ENCODE results near the gene ALPK3. TPM values are rescaled to one million over a fixed set of nuclear protein-coding genes. Genes with fewer than 3 reads are reported as not detected.

ALPK3 gene
- total RNA-seq, 2 donors from 2014 or later = 57.8 to 94.1 TPM

- DNase-seq = no peak
- WGBS, 2 experiments (ENCODE audit: insufficient coverage in 1 of 2, insufficient read length in 1 of 2) = 87 to 97% methylated on average over 2 to 3 of the region's 3 CpGs
- Histone ChIP-seq H3K27ac (ENCODE audit: low read depth, low read length) (no peak overlapping the region), H3K36me3 (ENCODE audit: control insufficient read depth, insufficient read depth, low read length) (peaks cover 96% of the 10 kb centered on the region), H3K9ac (ENCODE audit: extremely low read depth, low read length, poor library complexity, severe bottlenecking) (no peak overlapping the region), H3K9me3 (ENCODE audit: control insufficient read depth, low read length) (no peaks in the 10 kb centered on the region), H3K4me1 (ENCODE audit: control insufficient read depth, insufficient read depth, low read length) (no peaks in the 10 kb centered on the region), H3K27me3 (ENCODE audit: control insufficient read depth, insufficient read depth, low read length, poor library complexity, severe bottlenecking) (no peaks in the 10 kb centered on the region), H3K4me3 (ENCODE audit: low read length) (no peak overlapping the region)
- Mint-ChIP-seq H3K4me3 (no peak overlapping the region), H3K27me3 (ENCODE audit: insufficient read depth) (no peaks in the 10 kb centered on the region), H3K27ac (no peak overlapping the region), H3K4me1 (no peaks in the 10 kb centered on the region), H3K9me3 (no peaks in the 10 kb centered on the region), H3K36me3 (ENCODE audit: low read depth) (peaks cover 67% of the 10 kb centered on the region)
- TF ChIP-seq CTCF (conservative IDR thresholded peaks at IDR 0.05) = no peak
Measured at GRCh38 chr15:84861781-84862180, 44.6 kb downstream of the ALPK3 start.

DNA sequence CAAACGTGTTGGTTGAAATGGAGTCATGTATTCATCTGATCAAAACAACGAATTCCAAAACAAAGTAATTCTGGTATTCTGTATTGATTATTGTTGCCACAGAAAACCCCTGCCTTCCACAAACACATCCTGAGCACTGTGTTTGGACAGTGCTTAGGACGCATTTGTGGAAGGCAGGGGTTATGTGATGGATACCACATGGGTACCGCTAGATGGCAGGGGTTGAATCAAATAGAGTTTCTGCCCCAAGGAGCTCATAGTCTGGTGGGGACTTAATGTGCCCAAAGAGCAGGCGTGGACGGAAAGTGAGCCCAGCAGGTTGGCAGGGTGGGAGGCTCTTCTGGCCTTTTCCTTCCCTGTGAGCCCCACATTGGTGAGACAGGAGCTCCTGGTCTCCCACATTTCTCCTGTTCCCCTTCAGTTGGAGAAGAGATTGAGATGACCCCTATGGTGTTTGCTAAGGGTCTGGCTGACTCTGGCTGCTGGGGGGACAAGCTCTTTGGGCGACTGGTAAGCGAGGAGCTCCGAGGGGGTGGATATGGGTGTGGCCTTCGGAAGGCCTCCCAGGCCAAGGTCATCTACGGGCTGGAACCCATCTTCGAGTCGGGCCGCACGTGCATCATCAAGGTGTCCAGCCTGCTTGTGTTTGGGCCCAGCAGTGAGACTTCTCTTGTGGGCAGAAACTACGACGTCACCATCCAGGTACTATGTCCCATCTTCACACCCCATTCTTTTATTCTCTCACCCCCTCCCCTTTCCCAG lies 45.2 kb downstream of the ALPK3 start:
- no peak overlapping the region for H3K4me3 ChIP-seq (ENCODE audit: low read length)
- H3K4me1 ChIP-seq (ENCODE audit: control insufficient read depth, insufficient read depth, low read length) = no peaks in the 10 kb centered on the region
- H3K9me3 ChIP-seq (ENCODE audit: control insufficient read depth, low read length) = no peaks in the 10 kb centered on the region
- H3K4me3 Mint-ChIP-seq = no peak overlapping the region
- H3K4me1 Mint-ChIP-seq = no peaks in the 10 kb centered on the region
- no peak for TF ChIP-seq CTCF (conservative IDR thresholded peaks at IDR 0.05)
- H3K9me3 Mint-ChIP-seq = no peaks in the 10 kb centered on the region
- H3K27me3 Mint-ChIP-seq (ENCODE audit: insufficient read depth) = no peaks in the 10 kb centered on the region
- H3K27ac Mint-ChIP-seq = no peak overlapping the region
- 96 to 98% methylated on average over 15 to 17 of the region's 17 CpGs for WGBS, 2 experiments (ENCODE audit: insufficient coverage in 1 of 2, insufficient read length in 1 of 2)
- H3K36me3 Mint-ChIP-seq (ENCODE audit: low read depth) = peaks cover 69% of the 10 kb centered on the region
- no peaks in the 10 kb centered on the region for H3K27me3 ChIP-seq (ENCODE audit: control insufficient read depth, insufficient read depth, low read length, poor library complexity, severe bottlenecking)
- peaks cover 96% of the 10 kb centered on the region for H3K36me3 ChIP-seq (ENCODE audit: control insufficient read depth, insufficient read depth, low read length)
- DNase-seq = no peak
- no peak overlapping the region for H3K9ac ChIP-seq (ENCODE audit: extremely low read depth, low read length, poor library complexity, severe bottlenecking)
- no peak overlapping the region for H3K27ac ChIP-seq (ENCODE audit: low read depth, low read length)

DNA sequence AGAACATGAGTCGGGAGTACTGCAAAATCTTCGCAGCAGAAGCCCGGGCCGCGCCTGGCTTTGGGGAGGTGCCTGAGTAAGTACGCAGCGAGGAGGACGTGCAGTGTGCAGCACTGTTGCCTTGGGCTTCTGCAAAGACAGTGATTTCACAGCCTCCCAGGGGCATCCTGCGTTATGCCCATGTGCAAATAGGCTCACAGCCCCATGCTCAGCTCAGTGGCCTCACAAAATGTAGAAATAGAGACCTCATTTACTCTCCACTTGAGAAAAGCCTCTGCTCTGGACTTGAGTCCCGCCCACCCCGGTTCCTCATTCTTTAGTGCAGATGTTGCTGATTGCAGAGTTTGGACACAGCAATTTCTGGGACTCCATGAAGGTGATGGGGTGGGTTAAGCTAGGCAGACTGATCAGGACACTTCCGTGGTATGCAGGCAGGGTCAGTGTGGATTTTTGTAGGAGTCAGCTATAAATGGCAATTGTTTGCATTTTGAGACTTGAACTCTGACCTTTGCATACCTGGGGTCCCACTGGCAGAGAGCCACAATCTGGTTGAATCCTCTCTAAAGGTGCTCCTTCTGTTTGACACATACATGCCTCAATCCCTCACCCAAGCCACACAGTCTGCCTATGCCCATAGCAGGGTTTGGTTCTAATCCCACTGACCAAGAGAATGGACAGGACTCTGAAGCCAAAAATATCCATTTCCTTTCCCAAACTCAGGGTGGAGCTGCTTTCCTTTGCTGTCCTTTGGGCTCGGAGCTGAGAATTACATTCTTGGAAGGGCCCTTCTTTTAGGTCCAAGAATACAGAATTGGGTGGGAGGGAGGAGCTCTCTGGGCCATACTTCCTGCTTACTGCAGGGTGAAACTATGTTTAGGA lies 46.6 kb downstream of the ALPK3 start:
- no peaks in the 10 kb centered on the region for H3K27me3 Mint-ChIP-seq (ENCODE audit: insufficient read depth)
- H3K27ac Mint-ChIP-seq = no peak overlapping the region
- no peaks in the 10 kb centered on the region for H3K27me3 ChIP-seq (ENCODE audit: control insufficient read depth, insufficient read depth, low read length, poor library complexity, severe bottlenecking)
- peaks cover 68% of the 10 kb centered on the region for H3K36me3 Mint-ChIP-seq (ENCODE audit: low read depth)
- no peak overlapping the region for H3K27ac ChIP-seq (ENCODE audit: low read depth, low read length)
- 80 to 88% methylated on average over 7 to 13 of the region's 13 CpGs for WGBS, 2 experiments (ENCODE audit: insufficient coverage in 1 of 2, insufficient read length in 1 of 2)
- no peaks in the 10 kb centered on the region for H3K9me3 Mint-ChIP-seq
- no peak for DNase-seq
- H3K4me3 Mint-ChIP-seq = no peak overlapping the region
- H3K36me3 ChIP-seq (ENCODE audit: control insufficient read depth, insufficient read depth, low read length) = peaks cover 94% of the 10 kb centered on the region
- TF ChIP-seq CTCF (conservative IDR thresholded peaks at IDR 0.05) = no peak
- H3K4me1 ChIP-seq (ENCODE audit: control insufficient read depth, insufficient read depth, low read length) = no peaks in the 10 kb centered on the region
- no peak overlapping the region for H3K4me3 ChIP-seq (ENCODE audit: low read length)
- H3K9ac ChIP-seq (ENCODE audit: extremely low read depth, low read length, poor library complexity, severe bottlenecking) = no peak overlapping the region
- no peaks in the 10 kb centered on the region for H3K9me3 ChIP-seq (ENCODE audit: control insufficient read depth, low read length)
- no peaks in the 10 kb centered on the region for H3K4me1 Mint-ChIP-seq

Data from endodermal cell (in vitro differentiated cells).